NOMO-1 treated with dmso at 0.1 percent for 144 hours (cell line): ENCODE measurements around the gene EAF1.
"Not testable (repeated sequence)": the region's sequence is repeated elsewhere in the genome, so short reads cannot be mapped to it uniquely, and the experiment has no call there.

ENCODE experiments used
- DNase-seq: peaks from one replicate; lab custom pipeline; 2025; ENCODE audit not compliant: unreplicated experiment; lab: John Stamatoyannopoulos, UW

The EAF1 gene

GRCh38 chr3:15477951-15478639 lies 50.7 kb downstream of the EAF1 start:
- no peak for DNase-seq

- no peak for DNase-seq
Measured at GRCh38 chr3:15478640-15478979, 51.2 kb downstream of the EAF1 start.

- DNase-seq = no peak
Measured at GRCh38 chr3:15479400-15480224, 52.2 kb downstream of the EAF1 start.

- not testable (repeated sequence) for DNase-seq
Measured at GRCh38 chr3:15484551-15484950, 57.2 kb downstream of the EAF1 start.

- no peak for DNase-seq
Measured at GRCh38 chr3:15486020-15486419, 58.6 kb downstream of the EAF1 start.

GRCh38 chr3:15486979-15487378 lies 59.6 kb downstream of the EAF1 start:
- no peak for DNase-seq

GRCh38 chr3:15488002-15488401 lies 60.6 kb downstream of the EAF1 start:
- no peak for DNase-seq

- no peak for DNase-seq
Measured at GRCh38 chr3:15490158-15490557, 62.8 kb downstream of the EAF1 start.

- no peak for DNase-seq
Measured at GRCh38 chr3:15491143-15491542, 63.7 kb downstream of the EAF1 start.
